AG04450 (cell line): ENCODE data around the gene MSI2. TPM values are rescaled to one million over a fixed set of nuclear protein-coding genes. Genes with fewer than 3 reads are reported as not detected.

Experiments
- polyA plus RNA-seq: library from polyadenylated mRNA; depleted of rRNA; stranded (reverse); fragments of >200 nt; gene quantifications from 2 replicates; pipeline ENCODE4 v1.2.3, GENCODE V29; 2011; rRNA removed
- small RNA-seq: library from RNA; depleted of rRNA; stranded (forward); fragments of <200 nt; gene quantifications from one replicate; pipeline ENCODE3, GENCODE V24; 2012; ENCODE audit warnings: low read depth; ENCODE audit not compliant: insufficient read length

The MSI2 gene
- polyA plus RNA-seq, 1 experiment: 26.2 TPM

Small RNA genes within 50 kb of the gene (small RNA-seq; reads per million reads assigned to genes)
- gene RN7SL449P (not detected), gene RNU7-134P (not detected)

Other genes starting within 250 kb of the MSI2 start
- gene AKAP1, start 171.3 kb upstream of the MSI2 start, polyA plus RNA-seq: 6.5 and 12.4 TPM in 2 replicates